ENCODE results near the gene ASTN2. TPM values are rescaled to one million over a fixed set of nuclear protein-coding genes. Genes with fewer than 3 reads are reported as not detected.
A peak's percentile ranks its signal among the peaks of the same experiment; 100 is the strongest.

ASTN2 gene
- total RNA-seq, 1 donor from 2014 or later = 9.7 TPM

DNA sequence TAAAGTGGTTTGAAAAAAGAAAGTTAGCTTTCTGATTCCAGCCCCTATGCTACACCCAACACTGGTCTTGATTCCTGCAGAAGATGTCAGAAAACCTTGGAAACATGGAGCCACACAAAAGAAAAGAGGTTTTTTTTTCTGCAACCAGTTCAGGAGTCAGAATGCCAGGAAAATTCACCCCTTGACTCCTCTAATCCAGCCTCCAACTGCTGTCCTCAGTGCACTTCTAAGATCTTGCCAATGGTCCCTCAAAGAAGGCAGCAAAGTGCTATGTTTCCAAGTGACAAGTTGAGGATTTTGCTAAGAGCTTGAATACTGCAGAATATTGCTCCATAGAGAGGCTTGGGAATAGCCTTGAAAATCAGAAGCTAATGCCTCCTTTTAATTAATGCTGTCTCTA, 617.6 kb downstream of the ASTN2 start:
- DNase-seq = no peak

- no peak for DNase-seq
Observed at GRCh38 chr9:116796669-116797068, 618.2 kb downstream of the ASTN2 start.

DNA sequence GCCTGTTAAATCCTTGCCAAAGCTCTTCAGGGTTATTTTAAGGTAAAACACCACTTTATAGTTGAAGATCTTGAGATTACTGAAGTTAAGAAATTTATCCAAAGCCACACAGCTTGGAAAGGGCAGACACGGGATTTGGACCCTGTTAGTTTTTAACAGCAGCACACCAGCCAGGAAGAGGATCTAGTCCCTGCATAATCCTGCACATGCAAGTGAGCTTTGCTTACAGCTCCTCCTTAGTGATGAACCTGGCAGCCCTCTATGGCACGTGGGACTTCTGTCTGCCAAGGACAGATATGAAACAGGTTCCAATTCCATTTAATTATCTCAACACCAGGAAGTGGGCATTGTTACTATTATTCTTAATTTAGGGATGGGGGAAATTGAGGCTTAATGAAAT, 619.0 kb downstream of the ASTN2 start:
- no peak for DNase-seq

GRCh38 chr9:116792271-116792670, 622.6 kb downstream of the ASTN2 start:
- DNase-seq = no peak

DNA sequence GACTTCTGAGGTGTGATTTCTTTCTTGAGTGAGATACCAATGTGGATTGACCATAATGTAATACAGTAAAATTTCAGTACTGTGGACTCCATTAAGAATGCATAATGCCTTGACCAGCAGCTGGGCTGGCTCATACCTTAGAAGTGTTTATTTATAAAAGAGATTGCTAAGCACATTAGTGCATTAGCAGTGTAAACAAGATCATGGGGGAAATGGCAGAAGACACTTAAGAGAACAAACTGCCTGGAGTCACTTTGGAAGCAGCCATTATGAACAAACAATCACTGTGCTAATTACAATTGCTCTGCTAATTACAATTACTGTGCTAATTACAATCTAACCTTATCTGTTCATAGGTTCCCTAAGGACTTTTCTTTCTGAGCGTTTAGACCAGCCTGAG, 623.5 kb downstream of the ASTN2 start:
- no peak for DNase-seq

GRCh38 chr9:116789081-116789480, 625.8 kb downstream of the ASTN2 start:
- DNase-seq = no peak

DNA sequence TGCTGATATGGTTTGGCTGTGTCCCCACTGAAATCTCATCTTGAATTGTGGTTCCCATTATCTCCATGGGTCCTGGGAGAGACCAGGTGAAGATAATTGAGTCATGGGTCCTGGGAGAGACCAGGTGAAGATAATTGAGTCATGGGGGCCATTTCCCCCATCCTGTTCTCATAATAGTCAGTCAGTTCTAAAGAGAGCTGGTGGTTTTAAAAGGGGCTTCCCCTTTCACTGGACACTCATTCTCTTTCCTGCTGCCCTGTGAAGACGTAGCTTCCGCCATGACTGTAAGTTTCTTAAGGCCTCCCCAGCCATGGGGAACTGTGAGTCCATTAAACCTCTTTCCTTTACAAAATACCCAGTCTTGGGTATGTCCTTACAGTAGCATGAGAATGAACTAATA, 628.1 kb downstream of the ASTN2 start:
- DNase-seq = no peak

DNA sequence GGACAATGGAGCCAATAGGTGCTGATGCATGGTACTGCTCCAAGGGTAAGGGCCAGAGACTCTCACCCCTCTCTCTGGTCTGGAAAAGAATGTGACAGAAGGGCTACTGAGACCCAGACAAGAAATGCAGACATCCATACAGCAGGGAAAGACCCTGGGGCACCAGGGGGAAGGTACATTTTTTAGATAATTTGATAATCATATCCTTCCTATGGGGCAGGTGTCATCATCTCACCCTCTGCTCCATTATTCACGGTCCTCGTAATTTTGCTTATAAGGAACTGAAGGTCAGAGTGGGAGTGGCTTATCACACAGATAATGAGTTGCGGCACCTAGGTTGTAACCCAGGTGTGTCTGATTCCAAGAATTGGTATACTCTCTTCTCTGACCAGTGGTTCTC, 637.7 kb downstream of the ASTN2 start:
- no peak for DNase-seq

- no peak for DNase-seq
Observed at GRCh38 chr9:116774421-116775180, 640.3 kb downstream of the ASTN2 start.

DNA sequence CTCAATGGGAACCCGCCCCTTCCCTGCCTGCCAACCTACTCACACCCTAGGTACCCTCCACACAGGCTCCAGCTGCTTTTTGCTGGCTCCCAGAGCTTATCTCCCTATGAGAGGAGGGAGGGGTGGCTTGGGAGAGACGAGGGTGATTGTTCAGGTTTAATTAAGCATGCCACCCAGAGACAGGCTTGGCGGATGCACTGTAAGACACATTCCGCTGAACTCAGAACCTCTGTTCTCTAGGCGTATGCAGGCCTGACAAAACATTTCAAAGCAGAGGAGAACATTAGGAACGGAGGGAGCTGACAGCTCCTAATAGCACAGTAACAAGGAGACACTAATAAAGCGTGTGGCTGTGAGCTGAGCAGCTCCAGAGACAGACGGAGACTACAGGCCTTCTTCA, 647.6 kb downstream of the ASTN2 start:
- no peak for DNase-seq

- no peak for DNase-seq
Observed at GRCh38 chr9:116765011-116765410, 649.8 kb downstream of the ASTN2 start.

DNA sequence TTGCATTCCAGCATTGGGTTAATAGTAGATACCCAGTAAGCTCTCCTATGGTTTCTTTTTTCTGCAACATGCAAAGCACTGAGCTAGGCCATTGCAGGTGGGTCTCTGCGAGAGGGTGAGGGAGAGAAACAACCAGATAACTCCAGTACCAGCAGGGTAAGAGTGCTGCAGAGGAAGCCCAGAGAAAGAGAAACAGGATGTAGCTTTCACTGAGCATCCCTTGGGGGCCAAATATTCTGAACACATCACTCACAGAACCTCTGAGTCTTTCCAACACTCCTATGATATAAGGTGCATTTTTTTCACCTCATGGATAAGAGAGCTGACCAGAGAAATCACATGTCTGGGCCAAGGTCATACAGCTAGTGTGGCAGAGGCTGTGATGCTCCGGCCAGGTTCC, 651.1 kb downstream of the ASTN2 start:
- DNase-seq = no peak

DNA sequence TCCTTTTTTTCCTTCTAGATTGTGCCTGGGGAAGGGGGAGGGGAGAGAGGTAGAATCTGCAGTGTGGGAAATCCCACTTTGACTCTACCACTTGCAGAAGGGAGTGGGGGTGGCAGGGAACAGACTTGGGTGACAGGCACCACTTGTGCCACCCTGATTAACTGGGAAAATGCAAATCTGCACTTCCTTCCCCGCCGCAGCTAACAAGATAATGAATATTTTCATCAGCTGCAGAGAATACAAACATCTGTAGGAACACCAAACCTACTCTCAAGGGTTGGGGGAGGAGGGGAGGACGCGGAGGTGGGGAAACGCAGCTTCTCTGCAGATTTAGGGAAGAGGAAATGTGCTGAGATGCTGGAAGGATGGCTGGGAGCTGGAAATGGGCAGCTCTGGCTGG, 654.2 kb downstream of the ASTN2 start:
- DNase-seq = no peak

DNA sequence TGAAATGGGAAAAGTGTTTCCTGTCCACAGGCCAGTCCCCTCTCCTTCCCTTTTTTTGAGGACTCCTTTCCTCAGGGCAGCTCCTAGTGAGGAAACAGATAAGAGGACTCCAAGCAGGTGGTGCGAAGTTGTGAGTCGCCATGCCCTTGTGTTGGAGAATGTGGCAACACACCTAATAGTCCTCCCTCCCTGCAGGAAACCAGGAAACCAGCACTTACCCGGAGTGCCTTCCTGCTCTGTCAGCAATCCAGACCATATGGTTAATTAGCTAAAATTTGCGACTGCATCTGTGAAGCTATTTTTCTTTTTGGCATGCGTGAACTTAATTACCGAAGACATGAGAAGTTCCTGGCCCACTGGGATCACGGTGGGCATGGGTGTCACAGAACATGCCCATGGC, 657.8 kb downstream of the ASTN2 start:
- no peak for DNase-seq

GRCh38 chr9:116753389-116753788, 661.5 kb downstream of the ASTN2 start:
- DNase-seq = no peak

GRCh38 chr9:116750510-116750909, 664.3 kb downstream of the ASTN2 start:
- DNase-seq = no peak

DNA sequence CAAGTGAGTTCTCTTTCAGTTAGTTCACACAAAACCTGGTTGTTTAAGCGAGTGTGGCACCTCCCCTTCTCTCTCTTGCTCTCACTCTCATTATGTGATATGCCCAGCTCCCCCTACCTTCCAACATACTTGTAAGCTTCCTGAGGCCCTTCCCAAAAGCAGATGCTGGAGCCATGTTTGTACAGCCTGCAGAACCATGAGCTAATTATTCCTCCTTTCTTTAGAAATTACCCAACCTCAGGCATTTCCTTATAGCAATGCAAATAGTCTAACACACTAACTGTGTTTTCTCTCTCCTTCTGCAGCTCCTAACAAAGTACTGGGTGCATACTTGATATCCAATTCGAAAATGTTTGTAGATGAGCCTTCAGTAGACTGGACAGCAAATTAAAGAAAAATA, 665.1 kb downstream of the ASTN2 start:
- DNase-seq = no peak

GRCh38 chr9:116749176-116749575, 665.7 kb downstream of the ASTN2 start:
- no peak for DNase-seq

DNA sequence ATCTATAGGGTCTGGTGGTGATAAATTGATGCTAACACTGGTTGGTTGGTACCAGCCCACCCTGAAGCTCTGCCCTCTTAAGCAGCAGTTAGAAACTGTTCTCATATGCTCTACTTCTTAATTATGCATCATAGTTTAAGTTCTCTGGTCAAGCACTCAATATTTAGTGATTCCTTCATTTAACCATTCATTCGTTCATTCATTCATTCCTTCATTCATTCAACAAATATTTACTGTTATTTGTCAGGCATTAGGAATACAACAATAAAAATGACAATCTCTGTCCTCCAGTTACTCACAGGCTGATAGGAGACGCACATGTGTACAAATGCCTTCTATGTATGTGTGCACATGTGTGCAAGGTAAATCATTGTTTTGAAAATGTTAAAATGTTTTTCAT, 673.1 kb downstream of the ASTN2 start:
- DNase-seq = no peak

DNA sequence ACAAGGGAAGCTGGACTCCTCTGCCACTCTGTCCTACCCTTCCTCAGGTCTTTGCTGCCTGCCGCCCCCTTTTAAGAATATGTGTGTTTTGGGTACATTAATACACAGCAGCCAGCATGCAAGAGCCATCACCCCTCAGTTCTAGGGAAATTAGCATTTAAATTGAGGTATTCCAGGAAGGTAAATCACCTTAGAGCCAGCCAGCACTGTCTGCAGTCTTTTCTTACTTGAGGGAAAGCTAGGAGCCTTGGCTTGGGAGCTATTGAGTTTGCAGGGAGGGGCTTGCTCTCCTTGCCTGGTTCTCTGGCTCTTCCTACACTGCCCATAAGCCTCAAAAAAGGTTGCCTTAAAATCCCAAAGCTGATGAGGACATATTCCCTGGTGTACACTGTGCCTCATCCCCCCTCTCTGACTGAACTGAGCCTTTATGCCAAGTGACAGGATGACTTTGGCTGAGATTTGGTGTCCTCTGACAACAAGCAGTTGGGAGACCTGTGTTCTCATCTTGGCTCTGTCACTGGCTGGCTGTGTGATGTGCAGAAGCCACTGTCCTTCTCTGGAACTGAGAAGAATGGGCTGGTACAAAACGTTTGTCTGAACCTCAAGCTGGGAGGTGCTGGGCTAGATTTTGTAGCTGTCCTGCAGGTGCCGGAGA, 673.6 kb downstream of the ASTN2 start:
- DNase-seq = no peak

GRCh38 chr9:116737152-116737546, 677.7 kb downstream of the ASTN2 start:
- DNase-seq = peak; percentile 86

- no peak for DNase-seq
Observed at GRCh38 chr9:116736399-116737151, 678.3 kb downstream of the ASTN2 start.

- no peak for DNase-seq
Observed at GRCh38 chr9:116733010-116733641, 681.7 kb downstream of the ASTN2 start.
